ENCODE measurements around the gene CPXM1. TPM values are rescaled to one million over a fixed set of nuclear protein-coding genes. Genes with fewer than 3 reads are reported as not detected.

Gene CPXM1
- total RNA-seq, 2 donors from 2014 or later: 80.1 to 106 TPM

DNA sequence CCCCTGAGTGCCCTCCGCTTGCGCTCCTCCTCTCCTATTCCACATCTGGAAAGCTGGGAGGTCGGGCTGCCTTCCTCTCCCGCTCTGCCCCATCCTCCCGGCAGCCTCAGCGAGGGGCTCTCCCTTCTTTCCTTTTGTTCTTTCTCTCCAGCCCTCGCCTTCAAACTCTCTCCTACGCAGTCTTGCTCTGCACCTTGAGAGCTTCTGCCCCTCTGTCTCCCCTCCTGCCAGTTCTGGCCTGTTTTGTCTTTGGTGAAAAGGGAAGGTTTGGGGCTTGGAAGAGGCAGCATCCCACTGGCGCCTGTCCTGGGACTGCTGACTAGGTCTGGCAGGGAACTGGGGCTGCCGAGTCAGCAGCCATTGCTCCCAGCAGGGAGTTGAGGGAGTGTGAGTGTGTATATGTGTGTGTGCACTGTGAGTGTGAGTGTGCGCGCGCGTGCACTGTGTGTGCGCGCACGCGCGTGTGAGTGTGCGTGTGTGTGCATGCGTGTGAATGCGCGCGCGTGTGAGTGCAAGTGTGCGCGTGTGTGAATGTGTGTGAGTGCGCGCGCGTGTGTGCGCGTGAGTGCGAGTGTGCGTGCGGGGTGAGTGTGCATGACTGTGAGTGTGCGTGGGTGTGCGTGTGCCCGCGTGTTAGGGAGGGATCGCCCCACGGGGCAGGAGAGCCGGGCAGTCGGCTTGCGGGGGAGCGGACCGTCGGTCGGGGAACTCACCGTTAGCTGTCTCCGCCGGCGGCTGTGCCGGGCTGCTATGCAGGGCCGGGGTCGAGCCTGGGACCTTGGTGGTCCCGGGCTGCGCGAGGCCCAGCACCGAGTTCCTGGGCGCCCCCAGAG, 523 bp downstream of the CPXM1 start:
- Mint-ChIP-seq H3K4me3 (peak overlapping the region; percentile 84), H3K27me3 (ENCODE audit: insufficient read depth) (peaks cover 36% of the 10 kb centered on the region), H3K4me1 (peaks cover 18% of the 10 kb centered on the region), H3K27ac (peak overlapping the region; percentile 75), H3K36me3 (ENCODE audit: low read depth) (peaks cover 29% of the 10 kb centered on the region), H3K9me3 (no peaks in the 10 kb centered on the region)
- TF ChIP-seq, protein P1, sequence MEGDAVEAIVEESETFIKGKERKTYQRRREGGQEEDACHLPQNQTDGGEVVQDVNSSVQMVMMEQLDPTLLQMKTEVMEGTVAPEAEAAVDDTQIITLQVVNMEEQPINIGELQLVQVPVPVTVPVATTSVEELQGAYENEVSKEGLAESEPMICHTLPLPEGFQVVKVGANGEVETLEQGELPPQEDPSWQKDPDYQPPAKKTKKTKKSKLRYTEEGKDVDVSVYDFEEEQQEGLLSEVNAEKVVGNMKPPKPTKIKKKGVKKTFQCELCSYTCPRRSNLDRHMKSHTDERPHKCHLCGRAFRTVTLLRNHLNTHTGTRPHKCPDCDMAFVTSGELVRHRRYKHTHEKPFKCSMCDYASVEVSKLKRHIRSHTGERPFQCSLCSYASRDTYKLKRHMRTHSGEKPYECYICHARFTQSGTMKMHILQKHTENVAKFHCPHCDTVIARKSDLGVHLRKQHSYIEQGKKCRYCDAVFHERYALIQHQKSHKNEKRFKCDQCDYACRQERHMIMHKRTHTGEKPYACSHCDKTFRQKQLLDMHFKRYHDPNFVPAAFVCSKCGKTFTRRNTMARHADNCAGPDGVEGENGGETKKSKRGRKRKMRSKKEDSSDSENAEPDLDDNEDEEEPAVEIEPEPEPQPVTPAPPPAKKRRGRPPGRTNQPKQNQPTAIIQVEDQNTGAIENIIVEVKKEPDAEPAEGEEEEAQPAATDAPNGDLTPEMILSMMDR (conservative IDR thresholded peaks at IDR 0.05): no peak
- WGBS, 2 experiments (ENCODE audit: insufficient coverage in 1 of 2, insufficient read length in 1 of 2): 3 to 6% methylated on average over 20 to 53 of the region's 61 CpGs
- Histone ChIP-seq H3K4me3 (ENCODE audit: low read length) (peak overlapping the region; percentile 81), H3K27me3 (ENCODE audit: control insufficient read depth, insufficient read depth, low read length, poor library complexity, severe bottlenecking) (peaks cover 39% of the 10 kb centered on the region), H3K9me3 (ENCODE audit: control insufficient read depth, low read length) (no peaks in the 10 kb centered on the region), H3K27ac (ENCODE audit: low read depth, low read length) (peak overlapping the region; percentile 83), H3K36me3 (ENCODE audit: control insufficient read depth, insufficient read depth, low read length) (peaks cover 23% of the 10 kb centered on the region), H3K4me1 (ENCODE audit: control insufficient read depth, insufficient read depth, low read length) (no peaks in the 10 kb centered on the region), H3K9ac (ENCODE audit: extremely low read depth, low read length, poor library complexity, severe bottlenecking) (peak overlapping the region; percentile 39)
- peak; percentile 82 for DNase-seq

DNA sequence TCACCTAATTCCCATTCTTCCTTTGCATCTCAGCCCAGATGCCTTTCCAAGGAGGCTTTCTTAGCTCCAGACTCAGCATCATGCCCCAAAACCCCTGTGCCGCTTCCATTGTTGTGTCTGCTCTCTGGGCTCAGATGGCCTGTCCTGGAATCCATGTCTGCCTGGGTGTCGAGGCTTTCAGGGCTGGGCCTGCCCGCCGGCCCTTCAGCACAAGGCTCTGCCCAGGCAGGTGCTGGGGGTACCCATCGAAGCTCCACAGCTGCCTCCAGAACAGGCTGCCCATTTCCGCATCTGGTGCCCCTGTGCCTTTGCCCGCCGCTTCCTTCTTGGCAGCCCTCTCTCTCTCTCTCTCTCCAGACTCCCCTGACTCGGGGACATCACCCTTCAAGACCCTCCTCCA, 1.2 kb downstream of the CPXM1 start:
- peak overlapping the region; percentile 83 for H3K27ac ChIP-seq (ENCODE audit: low read depth, low read length)
- Mint-ChIP-seq H3K27me3 (ENCODE audit: insufficient read depth) (peaks cover 29% of the 10 kb centered on the region), H3K9me3 (no peaks in the 10 kb centered on the region), H3K4me1 (peaks cover 18% of the 10 kb centered on the region), H3K4me3 (peak overlapping the region; percentile 84), H3K36me3 (ENCODE audit: low read depth) (peaks cover 33% of the 10 kb centered on the region), H3K27ac (peak overlapping the region; percentile 75)
- peak overlapping the region; percentile 81 for H3K4me3 ChIP-seq (ENCODE audit: low read length)
- no peaks in the 10 kb centered on the region for H3K9me3 ChIP-seq (ENCODE audit: control insufficient read depth, low read length)
- H3K4me1 ChIP-seq (ENCODE audit: control insufficient read depth, insufficient read depth, low read length): no peaks in the 10 kb centered on the region
- peak; percentile 67 for DNase-seq
- WGBS, 2 experiments (ENCODE audit: insufficient coverage in 1 of 2, insufficient read length in 1 of 2): 65 to 70% methylated on average over 7 to 9 of the region's 9 CpGs
- H3K36me3 ChIP-seq (ENCODE audit: control insufficient read depth, insufficient read depth, low read length): peaks cover 27% of the 10 kb centered on the region
- H3K27me3 ChIP-seq (ENCODE audit: control insufficient read depth, insufficient read depth, low read length, poor library complexity, severe bottlenecking): peaks cover 33% of the 10 kb centered on the region
- TF ChIP-seq, protein P1 (conservative IDR thresholded peaks at IDR 0.05): no peak
- no peak overlapping the region for H3K9ac ChIP-seq (ENCODE audit: extremely low read depth, low read length, poor library complexity, severe bottlenecking)

DNA sequence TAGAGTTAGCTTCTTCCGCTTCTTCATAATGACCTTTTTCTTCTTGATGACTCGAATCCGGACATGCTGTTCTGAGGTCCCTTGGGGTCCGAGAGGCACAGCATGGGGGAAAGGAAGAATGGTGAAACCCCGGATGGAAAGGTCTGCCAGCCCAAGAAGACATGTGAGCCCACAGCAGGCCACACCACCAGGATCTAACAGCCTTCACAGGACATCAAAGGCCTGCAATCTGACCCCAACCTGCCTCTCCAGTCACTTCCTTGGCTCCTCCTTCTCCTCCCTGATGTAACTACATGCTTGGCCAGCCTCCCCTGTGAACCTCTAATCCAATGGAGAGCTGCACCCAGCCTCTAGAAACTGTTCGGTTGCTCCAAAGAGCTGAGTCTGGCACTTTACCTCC, 1.6 kb downstream of the CPXM1 start:
- TF ChIP-seq, protein P1 (conservative IDR thresholded peaks at IDR 0.05): no peak
- Mint-ChIP-seq H3K27me3 (ENCODE audit: insufficient read depth) (peaks cover 25% of the 10 kb centered on the region), H3K4me3 (peak overlapping the region; percentile 84), H3K4me1 (peaks cover 18% of the 10 kb centered on the region), H3K27ac (peak overlapping the region; percentile 13), H3K9me3 (no peaks in the 10 kb centered on the region), H3K36me3 (ENCODE audit: low read depth) (peaks cover 33% of the 10 kb centered on the region)
- no peaks in the 10 kb centered on the region for H3K4me1 ChIP-seq (ENCODE audit: control insufficient read depth, insufficient read depth, low read length)
- no peak overlapping the region for H3K9ac ChIP-seq (ENCODE audit: extremely low read depth, low read length, poor library complexity, severe bottlenecking)
- H3K27me3 ChIP-seq (ENCODE audit: control insufficient read depth, insufficient read depth, low read length, poor library complexity, severe bottlenecking): peaks cover 29% of the 10 kb centered on the region
- peak overlapping the region; percentile 81 for H3K4me3 ChIP-seq (ENCODE audit: low read length)
- H3K27ac ChIP-seq (ENCODE audit: low read depth, low read length): peak overlapping the region; percentile 83
- H3K9me3 ChIP-seq (ENCODE audit: control insufficient read depth, low read length): no peaks in the 10 kb centered on the region
- peaks cover 27% of the 10 kb centered on the region for H3K36me3 ChIP-seq (ENCODE audit: control insufficient read depth, insufficient read depth, low read length)
- 50 to 72% methylated on average over 1 to 6 of the region's 6 CpGs for WGBS, 2 experiments (ENCODE audit: insufficient coverage in 1 of 2, insufficient read length in 1 of 2)
- peak; percentile 83 for DNase-seq

All from endodermal cell (in vitro differentiated cells).